Astrocyte (in vitro differentiated cells and primary cell): ENCODE data around the gene LIF. TPM values are rescaled to one million over a fixed set of nuclear protein-coding genes. Genes with fewer than 3 reads are reported as not detected.
A peak's percentile ranks its signal among the peaks of the same experiment; 100 is the strongest.

ENCODE experiments used
- DNase-seq: peaks from one replicate; pipeline ENCODE4 v3.0.0-alpha.2; 2010; ENCODE audit warnings: low read depth
- FAIRE-seq: peaks from 2 replicates; lab custom pipeline; 2011; peaks lifted over from hg19 to GRCh38; lab: Jason Lieb, UNC
- H2AFZ ChIP-seq: 2 replicates; pipeline ENCODE4 v1.6.0; 2012; ENCODE audit warnings: low read depth, low read length, inconsistent platforms
- H3K27ac ChIP-seq: 2 replicates; pipeline ENCODE4 v1.5.1; 2011; ENCODE audit warnings: low read depth, low read length, inconsistent platforms
- H3K27me3 ChIP-seq: 2 replicates; pipeline ENCODE4 v1.6.0; 2011; ENCODE audit warnings: low read length, inconsistent platforms; ENCODE audit not compliant: insufficient read depth
- H3K36me3 ChIP-seq: 2 replicates; pipeline ENCODE4 v1.5.1; 2011; ENCODE audit warnings: low read length, inconsistent platforms; ENCODE audit not compliant: insufficient read depth
- H3K4me1 ChIP-seq: 2 replicates; pipeline ENCODE4 v1.5.1; 2011; ENCODE audit warnings: low read length, inconsistent platforms; ENCODE audit not compliant: insufficient read depth
- H3K4me2 ChIP-seq: 2 replicates; pipeline ENCODE4 v1.6.0; 2012; ENCODE audit warnings: low read length, inconsistent platforms
- H3K4me3 ChIP-seq: 2 replicates; pipeline ENCODE4 v1.5.1; 2011; ENCODE audit warnings: low read depth, mild to moderate bottlenecking, low read length, inconsistent platforms; ENCODE audit not compliant: insufficient read depth
- H3K79me2 ChIP-seq: 2 replicates; pipeline ENCODE4 v1.6.0; 2012; ENCODE audit warnings: mild to moderate bottlenecking, low read length, inconsistent platforms; ENCODE audit not compliant: insufficient read depth
- H3K9ac ChIP-seq: 2 replicates; pipeline ENCODE4 v1.6.0; 2012; ENCODE audit warnings: mild to moderate bottlenecking, low read length, inconsistent platforms
- H3K9me3 ChIP-seq: 2 replicates; pipeline ENCODE4 v1.5.1; 2012; ENCODE audit warnings: low read depth, mild to moderate bottlenecking, low read length, inconsistent platforms; ENCODE audit not compliant: insufficient read depth
- H4K20me1 ChIP-seq: 2 replicates; pipeline ENCODE4 v1.6.0; 2012; ENCODE audit warnings: low read length, inconsistent platforms; ENCODE audit not compliant: insufficient read depth
- H3K27ac Mint-ChIP-seq: one replicate; pipeline ENCODE4 v1.8.0; 2021; ENCODE audit warnings: mild to moderate bottlenecking, mixed read lengths; ENCODE audit not compliant: unreplicated experiment
- H3K27me3 Mint-ChIP-seq: one replicate; pipeline ENCODE4 v1.8.0; 2021; ENCODE audit warnings: low read depth, mixed read lengths; ENCODE audit not compliant: unreplicated experiment
- H3K36me3 Mint-ChIP-seq: one replicate; pipeline ENCODE4 v1.8.0; 2021; ENCODE audit warnings: low read depth, mixed read lengths; ENCODE audit not compliant: unreplicated experiment
- H3K4me1 Mint-ChIP-seq: one replicate; pipeline ENCODE4 v1.8.0; 2021; ENCODE audit warnings: low read depth, mixed read lengths; ENCODE audit not compliant: unreplicated experiment
- H3K4me3 Mint-ChIP-seq: one replicate; pipeline ENCODE4 v1.8.0; 2021; ENCODE audit warnings: mild to moderate bottlenecking, moderate library complexity, mixed read lengths; ENCODE audit not compliant: unreplicated experiment
- H3K9me3 Mint-ChIP-seq: one replicate; pipeline ENCODE4 v1.8.0; 2021; ENCODE audit warnings: mild to moderate bottlenecking, mixed read lengths; ENCODE audit not compliant: unreplicated experiment
- EZH2 ChIP-seq: IDR thresholded peaks from 2 replicates; pipeline ENCODE4 v1.6.1; 2012; ENCODE audit warnings: mild to moderate bottlenecking, low read length, inconsistent platforms; ENCODE audit not compliant: insufficient read depth
- total RNA-seq: library from RNA; stranded (reverse); gene quantifications from 2 replicates; pipeline ENCODE4 v1.2.1, GENCODE V29; 2021
- TF ChIP-seq, protein P1 (sequence below): IDR thresholded peaks from 2 replicates; pipeline ENCODE4 v1.5.1; 2011; ENCODE audit warnings: low read depth, mild to moderate bottlenecking, inconsistent platforms, low read length, moderate library complexity; ENCODE audit not compliant: insufficient read depth

The LIF gene
- total RNA-seq, 1 donor from 2014 or later, result 63.3 TPM

DNA sequence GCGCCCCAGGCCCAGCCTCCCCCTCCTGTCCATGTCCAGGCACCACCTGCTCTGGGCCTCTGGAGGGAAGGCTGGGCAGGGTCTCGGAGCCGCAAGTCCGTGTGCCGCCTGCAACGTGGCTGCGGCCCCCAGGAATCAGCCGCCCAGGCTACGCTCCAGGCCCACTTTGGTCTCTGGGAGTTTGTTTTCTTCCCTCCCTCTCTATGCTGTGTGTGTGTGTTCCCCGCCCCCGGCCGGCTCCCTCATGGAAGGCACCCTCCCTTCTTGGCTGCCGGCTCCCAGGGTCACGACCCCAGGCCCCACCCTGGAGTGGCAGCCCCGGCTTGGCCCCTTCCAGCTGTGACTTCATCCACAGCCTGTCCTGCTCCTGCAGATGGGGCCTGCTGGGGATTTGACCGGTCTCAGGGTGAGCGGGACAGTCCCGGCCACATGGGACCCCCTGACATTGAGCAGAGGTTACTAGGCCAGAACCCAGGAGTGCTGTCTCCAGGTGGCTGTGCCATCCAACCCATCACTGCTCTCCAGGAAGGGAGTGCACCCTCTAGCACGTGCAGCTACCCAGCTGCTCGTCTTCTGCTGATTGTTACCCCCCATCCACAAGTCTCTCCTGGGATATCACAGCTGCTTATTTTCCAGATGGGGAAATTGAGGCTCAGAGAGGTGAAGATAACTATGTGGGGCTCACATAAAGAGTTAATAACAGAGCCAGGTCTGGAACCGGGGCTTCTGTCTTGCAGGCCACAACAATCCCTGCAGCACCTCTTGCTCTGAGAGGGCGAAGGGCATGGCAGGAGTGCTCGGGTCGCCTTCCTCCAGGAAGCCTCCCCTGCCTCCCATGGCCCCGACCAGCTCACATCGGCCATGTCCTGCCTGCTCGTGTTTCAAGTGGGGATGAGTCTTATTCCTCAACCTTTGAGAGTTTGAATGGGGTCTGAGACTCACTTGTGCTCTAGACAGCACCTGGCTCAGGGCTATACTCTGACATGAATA lies 2.8 kb upstream of the LIF start:
- Histone ChIP-seq H3K36me3 (peaks cover 3% of the 10 kb centered on the region), H2AFZ (no peak overlapping the region), H3K4me2 (peak overlapping the region; percentile 3), H4K20me1 (no peaks in the 10 kb centered on the region), H3K79me2 (peaks cover 40% of the 10 kb centered on the region), H3K9ac (peak overlapping the region; percentile 100), H3K27ac (peak overlapping the region; percentile 95), H3K9me3 (no peaks in the 10 kb centered on the region), H3K27me3 (no peaks in the 10 kb centered on the region), H3K4me1 (peaks cover 81% of the 10 kb centered on the region), H3K4me3 (no peak overlapping the region)
- peaks cover 1% of the 10 kb centered on the region for H3K36me3 Mint-ChIP-seq
- peaks cover 2% of the 10 kb centered on the region for H3K9me3 Mint-ChIP-seq
- DNase-seq, result no peak
- no peak for FAIRE-seq
- no peaks in the 10 kb centered on the region for H3K27me3 Mint-ChIP-seq
- TF ChIP-seq EZH2, result no peak
- TF ChIP-seq, protein P1, sequence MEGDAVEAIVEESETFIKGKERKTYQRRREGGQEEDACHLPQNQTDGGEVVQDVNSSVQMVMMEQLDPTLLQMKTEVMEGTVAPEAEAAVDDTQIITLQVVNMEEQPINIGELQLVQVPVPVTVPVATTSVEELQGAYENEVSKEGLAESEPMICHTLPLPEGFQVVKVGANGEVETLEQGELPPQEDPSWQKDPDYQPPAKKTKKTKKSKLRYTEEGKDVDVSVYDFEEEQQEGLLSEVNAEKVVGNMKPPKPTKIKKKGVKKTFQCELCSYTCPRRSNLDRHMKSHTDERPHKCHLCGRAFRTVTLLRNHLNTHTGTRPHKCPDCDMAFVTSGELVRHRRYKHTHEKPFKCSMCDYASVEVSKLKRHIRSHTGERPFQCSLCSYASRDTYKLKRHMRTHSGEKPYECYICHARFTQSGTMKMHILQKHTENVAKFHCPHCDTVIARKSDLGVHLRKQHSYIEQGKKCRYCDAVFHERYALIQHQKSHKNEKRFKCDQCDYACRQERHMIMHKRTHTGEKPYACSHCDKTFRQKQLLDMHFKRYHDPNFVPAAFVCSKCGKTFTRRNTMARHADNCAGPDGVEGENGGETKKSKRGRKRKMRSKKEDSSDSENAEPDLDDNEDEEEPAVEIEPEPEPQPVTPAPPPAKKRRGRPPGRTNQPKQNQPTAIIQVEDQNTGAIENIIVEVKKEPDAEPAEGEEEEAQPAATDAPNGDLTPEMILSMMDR, result no peak
- H3K27ac Mint-ChIP-seq, result peak overlapping the region; percentile 53
- H3K4me3 Mint-ChIP-seq, result no peak overlapping the region
- H3K4me1 Mint-ChIP-seq, result peaks cover 46% of the 10 kb centered on the region

DNA sequence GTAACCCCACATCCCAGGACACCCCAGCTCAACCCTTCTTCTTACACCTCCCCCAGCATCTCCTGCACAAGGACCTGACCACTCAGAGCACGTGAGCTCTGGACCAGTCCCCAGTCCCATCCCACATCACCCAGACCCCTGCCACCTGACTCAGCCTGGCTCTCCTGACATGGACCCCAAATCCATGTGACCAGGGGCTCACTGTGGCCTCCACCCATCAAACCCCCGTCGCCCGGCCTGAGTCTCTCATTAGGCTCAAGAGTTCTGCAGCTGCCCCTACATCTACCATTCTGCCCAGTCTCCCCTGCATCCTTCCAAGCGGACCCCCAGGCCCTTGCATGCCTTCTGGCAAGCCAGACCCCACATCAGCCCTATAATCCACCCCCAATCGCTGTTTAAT lies 1.9 kb upstream of the LIF start:
- DNase-seq, result no peak
- Histone ChIP-seq H3K27me3 (no peaks in the 10 kb centered on the region), H4K20me1 (peaks cover 8% of the 10 kb centered on the region), H2AFZ (no peak overlapping the region), H3K36me3 (peaks cover 9% of the 10 kb centered on the region), H3K9me3 (no peaks in the 10 kb centered on the region), H3K9ac (peak overlapping the region; percentile 100), H3K4me1 (peaks cover 83% of the 10 kb centered on the region), H3K4me3 (no peak overlapping the region), H3K79me2 (peaks cover 49% of the 10 kb centered on the region), H3K27ac (peak overlapping the region; percentile 92), H3K4me2 (peak overlapping the region; percentile 100)
- TF ChIP-seq EZH2, result no peak
- TF ChIP-seq, protein P1, result no peak
- peak overlapping the region; percentile 70 for H3K4me3 Mint-ChIP-seq
- peaks cover 2% of the 10 kb centered on the region for H3K9me3 Mint-ChIP-seq
- no peak for FAIRE-seq
- peaks cover 53% of the 10 kb centered on the region for H3K4me1 Mint-ChIP-seq
- peak overlapping the region; percentile 92 for H3K27ac Mint-ChIP-seq
- no peaks in the 10 kb centered on the region for H3K27me3 Mint-ChIP-seq
- peaks cover 8% of the 10 kb centered on the region for H3K36me3 Mint-ChIP-seq
